AG04449 (cell line): ENCODE data around the gene AUNIP.

ENCODE experiments used
- CTCF ChIA-PET: fragments of 350-600 bp; formaldehyde crosslinking; extraction: SDS; loops from one replicate; lab custom pipeline; 2021; ENCODE audit warnings: antibody characterized with exemption; lab: Yijun Ruan, JAX
- POLR2A ChIA-PET: fragments of 400-600, 350-600 bp; formaldehyde crosslinking; extraction: SDS; loops from one replicate; lab custom pipeline; 2020; ENCODE audit warnings: antibody characterized with exemption, inconsistent platforms; lab: Yijun Ruan, JAX
- DNase-seq: peaks from one replicate; pipeline ENCODE4 v3.0.0-alpha.2; 2010; ENCODE audit warnings: low read depth, low spot score
- H3K4me3 ChIP-seq: 2 replicates; pipeline ENCODE4 v1.5.1; 2011; ENCODE audit warnings: low read depth, mild to moderate bottlenecking, control low read depth, low read length
- CTCF ChIP-seq: IDR thresholded peaks from one replicate; pipeline ENCODE4 v1.5.1; 2011; ENCODE audit warnings: mild to moderate bottlenecking, moderate library complexity, low read length, control low read depth, inconsistent platforms; ENCODE audit not compliant: insufficient read depth; ENCODE audit errors: missing control alignments

AUNIP gene

GRCh38 chr1:25809929-25810328 is 49.3 kb downstream of the AUNIP start:
- no peak overlapping the region for H3K4me3 ChIP-seq
- TF ChIP-seq CTCF, result no peak
- CTCF ChIA-PET, result interaction anchor here (0.7 to 24.7 kb wide), 12 partner anchors 9 to 570 kb away, joined by 3 to 468 read pairs (median 4); partner anchors contain the start of genes MAN1C1, MTFR1L and SELENON
- POLR2A ChIA-PET, result interaction anchor here (1.2 to 1.6 kb wide), 2 partner anchors 10 kb away, joined by 4 to 9 read pairs; partner anchors contain the start of genes MTFR1L and SELENON
- DNase-seq, result no peak

GRCh38 chr1:25809283-25809926 is 49.9 kb downstream of the AUNIP start:
- TF ChIP-seq CTCF, result no peak
- DNase-seq, result no peak
- no peak overlapping the region for H3K4me3 ChIP-seq
- POLR2A ChIA-PET, result interaction anchor here (1.2 to 1.6 kb wide), 2 partner anchors 10 kb away, joined by 4 to 9 read pairs; partner anchors contain the start of genes MTFR1L and SELENON
- CTCF ChIA-PET, result interaction anchor here (0.7 to 24.7 kb wide), 12 partner anchors 9 to 570 kb away, joined by 3 to 468 read pairs (median 4); partner anchors contain the start of genes MAN1C1, MTFR1L and SELENON

- no peak overlapping the region for H3K4me3 ChIP-seq
- no peak for TF ChIP-seq CTCF
- POLR2A ChIA-PET, result interaction anchor here (1.6 kb wide), 1 partner anchor 9 kb away, joined by 9 read pairs; the partner anchor contains the start of gene SELENON
- DNase-seq, result no peak
- CTCF ChIA-PET, result interaction anchor here (0.9 to 24.7 kb wide), 13 partner anchors 8 to 569 kb away, joined by 3 to 468 read pairs (median 4); partner anchors contain the start of genes MAN1C1, MTFR1L and SELENON
Observed at GRCh38 chr1:25808481-25809244, 50.6 kb downstream of the AUNIP start.

- POLR2A ChIA-PET, result no interaction called here
- no peak for TF ChIP-seq CTCF
- no peak for DNase-seq
- CTCF ChIA-PET, result interaction anchor here (0.7 to 24.7 kb wide), 10 partner anchors 7 to 299 kb away, joined by 3 to 468 read pairs (median 3); partner anchors contain the start of genes MAN1C1, MTFR1L and SELENON
- H3K4me3 ChIP-seq, result no peak overlapping the region
Observed at GRCh38 chr1:25807480-25808390, 51.5 kb downstream of the AUNIP start.

GRCh38 chr1:25806418-25806817 is 52.8 kb downstream of the AUNIP start:
- ChIA-PET CTCF (interaction anchor here (1.0 to 24.7 kb wide), 3 partner anchors 11 to 234 kb away, joined by 3 to 468 read pairs (median 3); partner anchors contain the start of gene MAN1C1), POLR2A (no interaction called here)
- no peak for DNase-seq
- TF ChIP-seq CTCF, result no peak
- H3K4me3 ChIP-seq, result no peak overlapping the region
